RWPE2 (cell line): ENCODE data around the gene ZC3H18.
A peak's percentile ranks its signal among the peaks of the same experiment; 100 is the strongest.

Experiments
- ATAC-seq: fragments of 200-7000 bp; cut with Tn5 transposase; 3 replicates; pipeline ENCODE4 v1.9.1; 2021; ENCODE audit warnings: low read depth
- DNase-seq: peaks from one replicate; pipeline ENCODE4 v3.0.0-alpha.2; 2020; ENCODE audit warnings: low spot score
- H3K27ac ChIP-seq: fragments of 450-650 bp; 2 replicates; pipeline ENCODE4 v1.5.1; 2017; ENCODE audit warnings: mild to moderate bottlenecking; ENCODE audit not compliant: poor library complexity, severe bottlenecking
- H3K27me3 ChIP-seq: fragments of 250-450 bp; sonication (Bioruptor Pico); 2 replicates; pipeline ENCODE4 v1.5.1; 2021; ENCODE audit warnings: mild to moderate bottlenecking, moderate library complexity; ENCODE audit not compliant: insufficient read depth, poor library complexity, severe bottlenecking
- H3K36me3 ChIP-seq: fragments of 250-450 bp; sonication (Bioruptor Pico); 2 replicates; pipeline ENCODE4 v1.5.1; 2020; ENCODE audit warnings: low read depth, mild to moderate bottlenecking, moderate library complexity
- H3K4me1 ChIP-seq: fragments of 250-450 bp; sonication (Bioruptor Pico); 2 replicates; pipeline ENCODE4 v1.5.1; 2021; ENCODE audit warnings: mild to moderate bottlenecking, moderate library complexity; ENCODE audit not compliant: insufficient read depth, poor library complexity, severe bottlenecking
- H3K4me3 ChIP-seq: fragments of 250-450 bp; sonication (Bioruptor Pico); 2 replicates; pipeline ENCODE4 v1.5.1; 2021; ENCODE audit warnings: mild to moderate bottlenecking, moderate library complexity; ENCODE audit not compliant: severe bottlenecking
- H3K9me3 ChIP-seq: fragments of 250-450 bp; sonication (Bioruptor Pico); 2 replicates; pipeline ENCODE4 v1.5.1; 2021; ENCODE audit warnings: mild to moderate bottlenecking, moderate library complexity; ENCODE audit not compliant: severe bottlenecking
- TF ChIP-seq, protein P1 (sequence below): fragments of 450-650 bp; IDR thresholded peaks from one replicate; pipeline ENCODE4 v1.5.1; 2017; ENCODE audit warnings: mild to moderate bottlenecking, moderate library complexity; ENCODE audit not compliant: poor library complexity, severe bottlenecking

The ZC3H18 gene

DNA sequence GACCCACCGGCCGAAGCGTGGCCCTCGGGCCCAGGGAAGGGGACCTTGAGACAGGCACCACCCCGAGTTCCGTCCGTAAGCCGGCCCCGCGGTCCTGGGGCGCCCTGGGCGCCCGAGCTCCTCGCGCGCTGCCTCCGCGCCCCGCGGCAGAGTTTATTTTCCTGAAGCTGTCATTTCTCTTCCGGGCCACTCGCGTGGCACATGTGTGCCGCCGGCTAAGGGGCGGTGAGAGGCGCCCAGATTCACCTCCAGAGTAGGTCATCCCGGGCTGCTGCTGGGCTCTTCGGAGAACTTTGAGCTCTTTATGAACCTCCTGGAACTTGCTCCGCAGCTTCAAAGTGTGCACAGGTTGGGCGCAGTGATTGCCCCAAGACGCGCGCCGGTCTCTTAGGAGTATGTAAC is 489 bp downstream of the ZC3H18 start:
- Histone ChIP-seq H3K27ac (peak overlapping the region; percentile 36), H3K4me1 (peaks cover 9% of the 10 kb centered on the region), H3K9me3 (no peaks in the 10 kb centered on the region), H3K27me3 (no peaks in the 10 kb centered on the region), H3K4me3 (peak overlapping the region; percentile 94), H3K36me3 (peaks cover 34% of the 10 kb centered on the region)
- TF ChIP-seq, protein P1, sequence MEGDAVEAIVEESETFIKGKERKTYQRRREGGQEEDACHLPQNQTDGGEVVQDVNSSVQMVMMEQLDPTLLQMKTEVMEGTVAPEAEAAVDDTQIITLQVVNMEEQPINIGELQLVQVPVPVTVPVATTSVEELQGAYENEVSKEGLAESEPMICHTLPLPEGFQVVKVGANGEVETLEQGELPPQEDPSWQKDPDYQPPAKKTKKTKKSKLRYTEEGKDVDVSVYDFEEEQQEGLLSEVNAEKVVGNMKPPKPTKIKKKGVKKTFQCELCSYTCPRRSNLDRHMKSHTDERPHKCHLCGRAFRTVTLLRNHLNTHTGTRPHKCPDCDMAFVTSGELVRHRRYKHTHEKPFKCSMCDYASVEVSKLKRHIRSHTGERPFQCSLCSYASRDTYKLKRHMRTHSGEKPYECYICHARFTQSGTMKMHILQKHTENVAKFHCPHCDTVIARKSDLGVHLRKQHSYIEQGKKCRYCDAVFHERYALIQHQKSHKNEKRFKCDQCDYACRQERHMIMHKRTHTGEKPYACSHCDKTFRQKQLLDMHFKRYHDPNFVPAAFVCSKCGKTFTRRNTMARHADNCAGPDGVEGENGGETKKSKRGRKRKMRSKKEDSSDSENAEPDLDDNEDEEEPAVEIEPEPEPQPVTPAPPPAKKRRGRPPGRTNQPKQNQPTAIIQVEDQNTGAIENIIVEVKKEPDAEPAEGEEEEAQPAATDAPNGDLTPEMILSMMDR, result no peak
- no peak; the same call in 1 of the 3 replicates for ATAC-seq
- DNase-seq, result no peak

- TF ChIP-seq, protein P1, result no peak
- no peak for DNase-seq
- peaks cover 71% of the 10 kb centered on the region for H3K36me3 ChIP-seq
These were observed 5.0 kb downstream of the ZC3H18 start for GRCh38 chr16:88575251-88575650.

DNA sequence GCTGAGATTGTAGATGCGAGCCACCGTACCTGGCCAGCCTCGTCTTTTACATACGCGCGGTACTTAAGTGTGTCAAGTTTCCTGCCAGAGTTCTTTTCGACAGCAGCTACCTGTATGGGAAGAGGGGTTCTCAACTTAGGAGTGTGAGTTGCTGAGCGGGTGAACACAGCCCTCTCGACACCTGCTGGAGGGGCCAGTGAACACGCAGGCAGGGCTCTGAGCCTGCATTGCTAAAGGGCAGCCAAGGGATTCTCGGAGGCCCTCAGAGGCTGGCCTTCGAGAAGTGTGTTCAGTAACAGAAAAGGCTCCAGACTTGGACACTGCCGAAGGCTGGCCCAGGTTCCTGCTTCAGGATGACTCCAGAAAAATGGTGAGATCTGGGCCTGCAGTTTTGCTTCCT is 6.1 kb downstream of the ZC3H18 start:
- Histone ChIP-seq H3K9me3 (no peaks in the 10 kb centered on the region), H3K27me3 (no peaks in the 10 kb centered on the region), H3K36me3 (peaks cover 82% of the 10 kb centered on the region), H3K27ac (no peak overlapping the region), H3K4me1 (peaks cover 3% of the 10 kb centered on the region), H3K4me3 (no peak overlapping the region)
- TF ChIP-seq, protein P1, result no peak
- no peak for ATAC-seq
- no peak for DNase-seq

More at GRCh38 chr16:88575251-88575650, 5.0 kb downstream of the ZC3H18 start:
- Histone ChIP-seq H3K9me3 (no peaks in the 10 kb centered on the region), H3K4me3 (no peak overlapping the region), H3K27ac (no peak overlapping the region), H3K4me1 (peaks cover 3% of the 10 kb centered on the region), H3K27me3 (no peaks in the 10 kb centered on the region)
- ATAC-seq, result no peak

DNA sequence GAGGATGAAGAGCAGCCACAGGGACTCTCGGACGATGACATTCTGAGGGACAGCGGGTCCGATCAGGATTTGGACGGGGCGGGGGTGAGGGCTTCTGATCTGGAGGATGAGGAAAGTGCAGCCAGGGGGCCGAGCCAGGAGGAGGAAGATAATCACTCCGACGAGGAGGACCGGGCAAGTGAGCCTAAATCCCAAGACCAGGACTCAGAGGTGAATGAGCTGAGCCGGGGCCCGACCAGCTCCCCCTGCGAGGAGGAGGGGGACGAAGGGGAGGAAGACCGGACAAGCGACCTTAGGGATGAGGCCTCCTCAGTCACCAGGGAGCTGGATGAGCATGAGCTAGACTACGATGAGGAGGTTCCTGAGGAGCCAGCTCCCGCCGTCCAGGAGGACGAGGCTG is 7.0 kb downstream of the ZC3H18 start:
- Histone ChIP-seq H3K27me3 (no peaks in the 10 kb centered on the region), H3K27ac (no peak overlapping the region), H3K4me3 (no peak overlapping the region), H3K4me1 (no peaks in the 10 kb centered on the region), H3K9me3 (no peaks in the 10 kb centered on the region), H3K36me3 (peaks cover 79% of the 10 kb centered on the region)
- DNase-seq, result no peak
- TF ChIP-seq, protein P1, result no peak
- no peak for ATAC-seq

DNA sequence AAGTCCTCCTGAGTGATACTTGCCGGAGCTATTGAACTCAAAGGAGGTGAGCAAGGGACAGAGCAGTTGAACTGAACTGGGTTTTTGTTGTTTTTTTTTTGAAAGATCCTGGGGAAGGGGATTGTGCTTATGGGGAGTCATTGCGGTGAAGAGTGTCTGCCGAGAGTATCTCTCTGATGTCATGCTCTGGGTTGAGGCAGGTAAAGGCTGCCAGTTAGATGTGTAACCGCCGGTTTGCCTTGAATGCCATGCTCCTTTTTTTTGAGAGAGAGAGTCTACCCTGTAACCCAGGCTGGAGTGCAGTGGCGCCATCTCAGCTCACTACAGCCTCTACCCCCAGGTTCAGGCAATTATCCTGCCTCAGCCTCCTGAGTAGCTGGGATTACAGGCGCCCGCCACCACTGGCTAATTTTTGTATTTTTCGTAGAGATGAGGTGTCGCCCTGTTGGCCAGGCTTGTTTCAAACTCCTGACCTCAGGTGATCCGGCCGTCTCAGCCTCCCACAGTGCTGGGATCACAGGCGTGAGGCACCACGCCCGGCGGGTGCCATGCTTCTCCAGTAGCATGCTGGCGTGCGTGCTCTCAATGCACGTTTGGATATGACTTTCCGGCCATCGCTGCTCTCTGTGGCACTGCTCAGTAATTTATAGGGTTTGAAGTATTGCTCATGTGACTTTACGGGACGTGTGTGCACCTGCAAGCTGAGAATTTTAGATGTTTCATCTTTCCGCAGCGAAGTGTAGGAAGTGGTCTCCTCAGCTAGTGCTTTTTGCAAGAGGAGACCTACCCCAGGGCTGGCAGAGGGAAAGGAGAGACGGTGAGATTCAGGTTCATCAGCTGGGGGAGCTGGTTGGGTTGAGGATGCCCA is 8.5 kb downstream of the ZC3H18 start:
- ATAC-seq (no peak), DNase-seq (no peak)
- Histone ChIP-seq H3K4me3 (no peak overlapping the region), H3K27ac (no peak overlapping the region), H3K36me3 (peaks cover 80% of the 10 kb centered on the region), H3K4me1 (no peaks in the 10 kb centered on the region), H3K9me3 (no peaks in the 10 kb centered on the region), H3K27me3 (no peaks in the 10 kb centered on the region)
- TF ChIP-seq, protein P1, result no peak
